HG03066 (cell line): ENCODE measurements around the gene WRAP53.
"Not testable (repeated sequence)": the region's sequence is repeated elsewhere in the genome, so short reads cannot be mapped to it uniquely, and the experiment has no call there.

Experiments used
- ATAC-seq: cut with Tn5 transposase; IDR thresholded peaks from one replicate; pipeline ENCODE4 v1.9.1; 2021; ENCODE audit warnings: low read depth; ENCODE audit not compliant: unreplicated experiment

The WRAP53 gene

GRCh38 chr17:7687908-7688807 lies at the start of gene WRAP53:
Gene WRAP53 (plus strand): TSS chr17:7688477. CDS start chr17:7688649, 172 bp downstream.
- peak; percentile 73 for ATAC-seq

DNA sequence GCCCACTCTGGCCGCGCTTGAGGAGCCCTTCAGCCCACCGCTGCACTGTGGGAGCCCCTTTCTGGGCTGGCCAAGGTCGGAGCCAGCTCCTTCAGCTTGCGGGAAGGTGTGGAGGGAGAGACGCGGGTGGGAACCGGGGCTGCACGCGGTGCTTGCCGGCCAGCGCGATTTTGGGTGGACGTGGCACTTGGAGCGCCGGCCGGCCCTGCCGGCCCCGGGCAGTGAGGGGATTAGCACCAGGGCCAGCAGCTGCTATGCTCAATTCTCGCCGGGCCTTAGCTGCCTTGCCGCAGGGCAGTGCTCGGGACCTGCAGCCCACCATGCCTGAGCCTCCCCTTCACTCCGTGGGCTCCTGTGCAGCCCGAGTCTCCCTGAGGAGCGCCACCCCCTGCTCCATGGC lies 47.5 kb upstream of the WRAP53 start:
- no peak for ATAC-seq

DNA sequence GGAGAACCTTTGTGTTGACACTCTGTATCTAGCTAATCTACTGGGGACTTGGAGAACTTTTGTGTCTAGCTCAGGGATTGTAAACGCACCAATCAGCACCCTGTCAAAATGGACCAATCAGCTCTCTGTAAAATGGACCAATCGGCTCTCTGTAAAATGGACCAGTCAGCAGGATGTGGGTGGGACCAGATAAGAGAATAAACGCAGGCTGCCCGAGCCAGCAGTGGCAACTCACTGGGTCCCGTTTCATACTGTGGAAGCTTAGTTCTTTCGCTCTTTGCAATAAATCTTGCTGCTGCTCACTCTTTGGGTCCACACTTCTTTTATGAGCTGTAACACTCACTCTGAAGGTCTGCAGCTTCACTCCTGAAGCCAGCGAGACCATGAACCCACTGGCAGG lies 46.6 kb upstream of the WRAP53 start:
- ATAC-seq = not testable (repeated sequence)

GRCh38 chr17:7644775-7645174 lies 43.5 kb upstream of the WRAP53 start:
- no peak for ATAC-seq

- no peak for ATAC-seq
Observed at GRCh38 chr17:7646457-7646856, 41.8 kb upstream of the WRAP53 start.

DNA sequence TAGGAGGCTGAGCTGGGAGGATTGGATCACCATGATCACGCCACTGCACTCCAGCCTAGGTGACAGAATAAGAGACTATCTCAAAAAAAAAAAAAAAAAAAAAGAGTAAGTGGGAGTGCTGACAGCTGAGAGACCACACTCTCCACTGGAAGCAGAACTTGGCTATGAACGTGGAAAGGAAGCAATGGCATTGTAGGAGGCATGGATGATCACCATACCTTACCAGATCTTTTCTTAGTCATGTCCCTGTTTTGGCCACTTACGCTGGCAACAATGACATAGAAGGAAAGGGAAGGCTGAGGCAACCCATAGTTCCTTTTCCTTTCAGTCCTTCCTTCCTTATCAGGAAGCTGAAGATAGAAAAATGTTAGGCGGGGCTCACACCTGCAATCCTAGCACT lies 41.3 kb upstream of the WRAP53 start:
- no peak for ATAC-seq

DNA sequence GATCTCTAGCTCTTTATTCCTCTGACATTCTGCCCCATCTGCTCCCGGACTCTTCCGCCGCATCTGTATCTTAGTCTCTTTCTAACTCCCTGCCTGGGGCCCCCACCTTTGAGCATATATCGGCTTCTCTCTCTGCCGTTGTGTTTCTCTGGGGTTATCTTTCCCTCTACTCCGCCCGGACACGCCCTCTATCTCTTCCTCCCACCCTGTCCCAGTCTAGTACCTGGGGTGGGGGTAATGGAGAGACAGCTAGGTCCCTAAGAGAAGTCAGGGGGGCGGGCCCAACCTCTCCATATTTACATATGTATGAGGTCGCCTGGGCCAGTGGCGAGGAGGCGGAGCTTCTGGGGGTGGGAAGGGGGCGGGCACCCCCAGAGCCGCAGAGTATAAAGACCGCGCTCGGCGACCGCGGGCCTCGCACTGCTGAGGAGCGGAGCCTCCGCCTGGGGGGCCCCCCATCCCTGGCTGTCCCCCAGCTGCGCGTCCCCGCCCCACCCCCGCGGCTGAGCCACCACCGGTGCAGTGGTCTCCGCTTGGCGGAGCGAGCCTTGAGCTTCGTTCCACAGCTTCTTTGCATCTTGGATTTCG lies 37.7 kb upstream of the WRAP53 start, which contains the start of gene ATP1B2:
Gene ATP1B2 (plus strand): TSS at position 418 of the 588 bp plus-strand sequence. CDS start 593 bp downstream, outside the sequence.
- ATAC-seq = no peak

DNA sequence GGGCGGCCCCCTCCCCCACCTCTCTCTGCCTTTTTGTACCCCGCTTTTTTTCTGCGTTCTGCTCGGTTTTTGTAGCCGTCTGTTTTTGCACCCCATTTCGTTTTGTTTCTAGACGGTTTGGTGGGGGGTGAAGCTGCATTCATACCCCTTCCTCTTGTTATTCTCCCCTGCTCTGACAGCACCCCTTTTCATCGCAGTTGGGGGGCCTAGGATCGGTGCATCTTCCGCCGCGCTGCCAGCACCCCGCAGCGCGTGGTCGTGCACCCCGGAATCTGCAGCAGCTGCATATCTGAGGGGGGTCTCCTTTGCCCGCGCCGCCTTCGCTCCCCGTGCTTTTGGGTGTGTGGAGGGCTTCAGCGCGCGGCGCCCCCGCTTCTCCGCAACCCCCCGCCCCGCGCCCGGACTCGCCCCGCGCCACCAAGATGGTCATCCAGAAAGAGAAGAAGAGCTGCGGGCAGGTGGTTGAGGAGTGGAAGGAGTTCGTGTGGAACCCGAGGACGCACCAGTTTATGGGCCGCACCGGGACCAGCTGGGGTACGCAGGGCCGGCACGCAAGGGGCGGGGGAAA lies 37.1 kb upstream of the WRAP53 start:
- no peak for ATAC-seq

- no peak for ATAC-seq
Observed at GRCh38 chr17:7651665-7652387, 36.5 kb upstream of the WRAP53 start.

GRCh38 chr17:7652388-7653356 lies 35.6 kb upstream of the WRAP53 start:
- ATAC-seq = no peak

DNA sequence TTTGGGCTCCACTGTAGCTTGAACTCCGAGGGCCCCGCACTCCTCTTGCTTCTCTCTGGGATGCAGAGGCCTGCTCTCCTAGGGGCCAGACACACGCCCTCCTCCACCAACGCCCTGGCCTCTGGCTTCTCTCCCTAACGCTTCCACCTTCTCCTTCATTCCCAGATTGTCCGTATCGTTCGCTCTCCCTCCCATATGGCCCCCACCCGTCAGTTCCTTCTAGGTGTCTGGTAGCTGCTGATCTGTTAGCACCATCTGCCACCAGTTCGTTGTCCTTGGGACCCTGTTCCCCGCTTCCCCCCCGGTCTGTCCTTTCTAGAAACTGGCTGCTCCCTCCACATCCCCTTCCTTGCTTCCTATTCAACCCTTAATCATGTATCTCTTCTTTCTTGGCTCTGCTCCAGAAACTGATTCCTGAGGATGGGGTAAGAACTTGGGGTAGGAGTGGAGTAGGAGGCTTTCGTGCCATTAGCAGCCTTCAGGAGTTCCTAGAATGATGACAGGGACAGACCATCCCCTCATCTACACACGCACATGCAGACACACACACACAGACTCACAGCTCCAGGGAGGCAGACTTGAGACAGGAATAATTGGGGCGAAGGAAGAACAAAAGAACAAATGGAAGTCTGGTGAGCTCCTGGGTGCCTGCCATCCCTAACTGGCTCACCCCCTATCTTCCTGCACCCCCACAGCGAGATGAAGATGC lies 33.3 kb upstream of the WRAP53 start:
- no peak for ATAC-seq

GRCh38 chr17:7655541-7655840 lies 32.8 kb upstream of the WRAP53 start:
- no peak for ATAC-seq

GRCh38 chr17:7656958-7657609 lies 31.2 kb upstream of the WRAP53 start:
- ATAC-seq = no peak

DNA sequence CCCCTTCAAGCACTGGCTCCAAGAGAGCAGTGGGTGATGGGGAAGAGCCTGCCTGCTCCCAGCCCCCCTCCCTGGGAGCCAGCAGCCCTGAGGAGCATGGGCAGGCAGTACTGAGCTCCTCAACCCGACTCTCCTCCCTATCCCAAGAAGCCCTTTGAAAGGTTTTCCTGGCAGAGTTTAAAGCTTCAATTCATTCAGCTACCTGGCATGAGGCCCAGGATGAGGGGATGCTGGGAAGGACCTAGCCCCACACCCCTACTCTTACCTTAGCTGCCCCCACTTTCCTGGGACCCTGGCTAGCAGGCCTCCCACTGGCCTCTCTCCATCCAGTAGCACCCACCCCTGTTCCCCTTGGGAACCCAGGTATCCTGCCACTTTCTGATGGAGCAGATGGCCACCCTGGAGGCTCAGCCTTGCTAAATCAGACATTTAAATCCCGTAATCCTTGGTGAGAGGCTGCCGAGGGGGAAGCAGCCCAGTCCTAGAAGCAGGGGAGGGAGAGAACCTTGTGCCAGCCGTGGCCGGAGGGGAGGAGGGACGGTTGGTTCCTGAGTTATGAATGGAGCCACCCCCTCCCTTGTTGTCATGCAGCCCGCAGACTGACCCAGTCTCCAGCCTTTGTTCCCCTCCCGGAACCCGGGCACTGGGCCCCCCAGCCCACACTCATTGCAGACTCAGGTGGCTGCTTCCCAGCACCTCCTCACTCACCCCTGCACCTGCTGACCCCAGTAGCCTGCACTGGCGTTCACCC lies 20.4 kb upstream of the WRAP53 start:
- no peak for ATAC-seq

GRCh38 chr17:7668482-7668881 lies 19.8 kb upstream of the WRAP53 start:
- no peak for ATAC-seq

- ATAC-seq = no peak
Observed at GRCh38 chr17:7673239-7673638, 15.0 kb upstream of the WRAP53 start.

DNA sequence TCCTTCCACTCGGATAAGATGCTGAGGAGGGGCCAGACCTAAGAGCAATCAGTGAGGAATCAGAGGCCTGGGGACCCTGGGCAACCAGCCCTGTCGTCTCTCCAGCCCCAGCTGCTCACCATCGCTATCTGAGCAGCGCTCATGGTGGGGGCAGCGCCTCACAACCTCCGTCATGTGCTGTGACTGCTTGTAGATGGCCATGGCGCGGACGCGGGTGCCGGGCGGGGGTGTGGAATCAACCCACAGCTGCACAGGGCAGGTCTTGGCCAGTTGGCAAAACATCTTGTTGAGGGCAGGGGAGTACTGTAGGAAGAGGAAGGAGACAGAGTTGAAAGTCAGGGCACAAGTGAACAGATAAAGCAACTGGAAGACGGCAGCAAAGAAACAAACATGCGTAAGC lies 13.3 kb upstream of the WRAP53 start:
- ATAC-seq = no peak

GRCh38 chr17:7676533-7676932 lies 11.7 kb upstream of the WRAP53 start:
- no peak for ATAC-seq
